Embryonic facial prominence (tissue), 1 donor: ENCODE results near the gene KLF6.

Source experiments
- DNase-seq: peaks from one replicate; pipeline ENCODE4 v3.0.0-alpha.2; 2016; ENCODE audit errors: extremely low spot score

The KLF6 gene

GRCh38 chr10:3811291-3811870 is 26.4 kb upstream of the KLF6 start:
- no peak for DNase-seq

- DNase-seq = no peak
Observed at GRCh38 chr10:3808689-3809199, 23.7 kb upstream of the KLF6 start.

GRCh38 chr10:3807928-3808496 is 23.0 kb upstream of the KLF6 start:
- no peak for DNase-seq

- no peak for DNase-seq
Observed at GRCh38 chr10:3807211-3807927, 22.4 kb upstream of the KLF6 start.

GRCh38 chr10:3806603-3807002 is 21.6 kb upstream of the KLF6 start:
- DNase-seq = no peak

GRCh38 chr10:3805791-3806461 is 20.9 kb upstream of the KLF6 start:
- no peak for DNase-seq

GRCh38 chr10:3805201-3805790 is 20.3 kb upstream of the KLF6 start:
- DNase-seq = no peak

GRCh38 chr10:3803927-3804741 is 19.1 kb upstream of the KLF6 start:
- no peak for DNase-seq

GRCh38 chr10:3803295-3803926 is 18.4 kb upstream of the KLF6 start:
- DNase-seq = no peak

GRCh38 chr10:3802526-3803265 is 17.7 kb upstream of the KLF6 start:
- no peak for DNase-seq

- no peak for DNase-seq
Observed at GRCh38 chr10:3801558-3802192, 16.7 kb upstream of the KLF6 start.

GRCh38 chr10:3800586-3800985 is 15.6 kb upstream of the KLF6 start:
- no peak for DNase-seq

GRCh38 chr10:3797750-3798149 is 12.7 kb upstream of the KLF6 start:
- no peak for DNase-seq

GRCh38 chr10:3793553-3793952 is 8.5 kb upstream of the KLF6 start:
- DNase-seq = no peak

GRCh38 chr10:3792710-3793219 is 7.8 kb upstream of the KLF6 start:
- no peak for DNase-seq

GRCh38 chr10:3791974-3792633 is 7.1 kb upstream of the KLF6 start:
- no peak for DNase-seq

- no peak for DNase-seq
Observed at GRCh38 chr10:3790858-3791257, 5.8 kb upstream of the KLF6 start.

GRCh38 chr10:3790272-3790671 is 5.3 kb upstream of the KLF6 start:
- no peak for DNase-seq

GRCh38 chr10:3789621-3790020 is 4.6 kb upstream of the KLF6 start:
- no peak for DNase-seq
